Measurements from ENCODE around the gene RAB11FIP3. TPM values are rescaled to one million over a fixed set of nuclear protein-coding genes. Genes with fewer than 3 reads are reported as not detected.
A peak's percentile ranks its signal among the peaks of the same experiment; 100 is the strongest.

The RAB11FIP3 gene
- total RNA-seq, 1 experiment from 2014 or later = 35.8 TPM

DNA sequence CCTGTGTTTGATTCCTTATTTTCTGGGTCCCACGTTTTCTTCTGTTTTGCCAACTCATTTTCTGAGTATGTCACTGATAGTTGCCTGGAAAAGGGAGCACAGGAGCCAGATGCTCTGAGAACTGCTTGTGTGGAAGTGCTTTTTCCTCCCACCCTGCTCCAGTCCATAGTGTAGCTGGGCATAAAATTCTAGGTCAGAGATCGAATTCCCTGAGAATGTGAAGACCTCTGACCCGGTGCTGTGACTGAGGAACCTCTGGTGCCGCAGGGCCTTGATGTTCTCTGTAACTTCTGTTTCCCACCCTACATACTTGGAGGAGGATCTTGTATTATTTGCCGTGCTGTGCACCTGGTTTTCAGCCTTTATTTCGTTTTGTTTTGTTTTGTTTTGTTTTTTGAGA, 82.5 kb downstream of the RAB11FIP3 start:
- Histone ChIP-seq H3K4me3 (ENCODE audit: low read depth, low read length) (no peak overlapping the region), H3K9me3 (no peaks in the 10 kb centered on the region), H3K27me3 (replicated peaks; ENCODE audit: control insufficient read depth, insufficient read depth, low read length) (no peaks in the 10 kb centered on the region), H3K4me1 (peaks cover 6% of the 10 kb centered on the region), H3K36me3 (ENCODE audit: control insufficient read depth, insufficient read depth, low read length) (peaks cover 4% of the 10 kb centered on the region)
- intact Hi-C loops (cut with micrococcal nuclease; ENCODE audit: unreplicated experiment) = no loop called here
- Mint-ChIP-seq H3K4me3 (ENCODE audit: unreplicated experiment) (no peak overlapping the region), H3K27me3 (ENCODE audit: insufficient read depth, unreplicated experiment) (no peaks in the 10 kb centered on the region), H3K36me3 (ENCODE audit: insufficient read depth, unreplicated experiment) (peaks cover 10% of the 10 kb centered on the region), H3K27ac (ENCODE audit: unreplicated experiment) (no peak overlapping the region), H3K9me3 (ENCODE audit: unreplicated experiment) (no peaks in the 10 kb centered on the region), H3K4me1 (ENCODE audit: low read depth, unreplicated experiment) (peaks cover under 1% of the 10 kb centered on the region)
- ChIA-PET POLR2A (no interaction called here), CTCF (no interaction called here)
- no peak for DNase-seq
- TF ChIP-seq, protein P1, sequence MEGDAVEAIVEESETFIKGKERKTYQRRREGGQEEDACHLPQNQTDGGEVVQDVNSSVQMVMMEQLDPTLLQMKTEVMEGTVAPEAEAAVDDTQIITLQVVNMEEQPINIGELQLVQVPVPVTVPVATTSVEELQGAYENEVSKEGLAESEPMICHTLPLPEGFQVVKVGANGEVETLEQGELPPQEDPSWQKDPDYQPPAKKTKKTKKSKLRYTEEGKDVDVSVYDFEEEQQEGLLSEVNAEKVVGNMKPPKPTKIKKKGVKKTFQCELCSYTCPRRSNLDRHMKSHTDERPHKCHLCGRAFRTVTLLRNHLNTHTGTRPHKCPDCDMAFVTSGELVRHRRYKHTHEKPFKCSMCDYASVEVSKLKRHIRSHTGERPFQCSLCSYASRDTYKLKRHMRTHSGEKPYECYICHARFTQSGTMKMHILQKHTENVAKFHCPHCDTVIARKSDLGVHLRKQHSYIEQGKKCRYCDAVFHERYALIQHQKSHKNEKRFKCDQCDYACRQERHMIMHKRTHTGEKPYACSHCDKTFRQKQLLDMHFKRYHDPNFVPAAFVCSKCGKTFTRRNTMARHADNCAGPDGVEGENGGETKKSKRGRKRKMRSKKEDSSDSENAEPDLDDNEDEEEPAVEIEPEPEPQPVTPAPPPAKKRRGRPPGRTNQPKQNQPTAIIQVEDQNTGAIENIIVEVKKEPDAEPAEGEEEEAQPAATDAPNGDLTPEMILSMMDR (IDR thresholded peaks at IDR 0.05; ENCODE audit: insufficient read depth in 1 of 2, low read depth in 1 of 2, low read length in 1 of 2, severe bottlenecking in 1 of 2, unreplicated experiment in 1 of 2) = no peak
- no TSS peak for BruUV-seq (replicated peaks)

DNA sequence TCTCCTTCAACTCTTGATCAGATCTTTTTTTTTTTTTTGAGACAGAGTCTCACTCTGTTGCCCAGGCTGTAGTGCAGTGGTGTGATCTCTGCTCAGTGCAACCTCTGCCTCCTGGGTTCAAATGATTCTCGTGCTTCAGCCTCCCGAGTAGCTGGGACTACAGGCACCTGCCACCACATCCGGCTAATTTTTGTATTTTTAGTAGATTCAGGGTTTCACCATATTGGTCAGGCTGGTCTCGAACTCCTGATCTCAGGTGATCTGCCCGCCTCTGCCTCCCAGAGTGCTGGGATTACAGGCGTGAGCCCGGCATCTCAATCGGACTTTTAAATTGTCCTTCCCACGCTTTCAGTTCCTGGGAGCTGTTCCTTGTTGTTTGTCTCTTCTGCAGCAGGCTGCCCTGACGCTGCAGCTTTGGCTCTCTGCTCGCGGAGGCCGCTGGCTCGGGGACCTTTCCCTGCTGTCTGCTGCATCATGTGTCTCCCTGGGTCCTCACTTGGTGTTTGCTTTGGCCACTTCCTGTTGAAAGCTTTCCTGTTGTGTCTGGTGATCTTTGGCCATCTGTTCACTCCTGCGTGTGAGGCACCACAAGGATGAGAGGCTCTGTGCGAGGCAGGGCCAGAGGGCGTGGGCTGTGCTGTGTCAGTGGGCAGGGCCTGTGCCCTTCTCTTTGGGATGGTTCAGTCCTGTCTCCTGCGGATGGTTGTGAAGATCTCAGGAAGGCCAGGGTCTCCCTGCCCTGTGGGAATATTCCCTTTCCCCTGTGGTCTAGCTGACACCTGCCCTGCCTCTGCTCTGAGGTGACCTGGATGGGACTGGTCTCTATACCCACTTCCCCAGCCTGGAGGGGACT, 83.7 kb downstream of the RAB11FIP3 start:
- intact Hi-C loops (cut with micrococcal nuclease; ENCODE audit: unreplicated experiment) = no loop called here
- Histone ChIP-seq H3K27me3 (replicated peaks; ENCODE audit: control insufficient read depth, insufficient read depth, low read length) (no peaks in the 10 kb centered on the region), H3K4me3 (ENCODE audit: low read depth, low read length) (no peak overlapping the region), H3K9me3 (no peaks in the 10 kb centered on the region), H3K4me1 (no peaks in the 10 kb centered on the region), H3K36me3 (ENCODE audit: control insufficient read depth, insufficient read depth, low read length) (peaks cover 4% of the 10 kb centered on the region)
- ChIA-PET CTCF (interaction anchor here (0.6 to 0.9 kb wide), 2 partner anchors 29 to 60 kb away, joined by 3 to 5 read pairs; no protein-coding TSS in a partner anchor), POLR2A (no interaction called here)
- no TSS peak for BruUV-seq (replicated peaks)
- H3K9me3 Mint-ChIP-seq (ENCODE audit: unreplicated experiment) = no peaks in the 10 kb centered on the region
- peak overlapping the region; percentile 63 for H3K27ac Mint-ChIP-seq (ENCODE audit: unreplicated experiment)
- no peaks in the 10 kb centered on the region for H3K27me3 Mint-ChIP-seq (ENCODE audit: insufficient read depth, unreplicated experiment)
- TF ChIP-seq, protein P1 (IDR thresholded peaks at IDR 0.05; ENCODE audit: insufficient read depth in 1 of 2, low read depth in 1 of 2, low read length in 1 of 2, severe bottlenecking in 1 of 2, unreplicated experiment in 1 of 2) = no peak
- no peak for DNase-seq
- no peak overlapping the region for H3K4me3 Mint-ChIP-seq (ENCODE audit: unreplicated experiment)
- no peaks in the 10 kb centered on the region for H3K4me1 Mint-ChIP-seq (ENCODE audit: low read depth, unreplicated experiment)
- H3K36me3 Mint-ChIP-seq (ENCODE audit: insufficient read depth, unreplicated experiment) = peaks cover 10% of the 10 kb centered on the region

DNA sequence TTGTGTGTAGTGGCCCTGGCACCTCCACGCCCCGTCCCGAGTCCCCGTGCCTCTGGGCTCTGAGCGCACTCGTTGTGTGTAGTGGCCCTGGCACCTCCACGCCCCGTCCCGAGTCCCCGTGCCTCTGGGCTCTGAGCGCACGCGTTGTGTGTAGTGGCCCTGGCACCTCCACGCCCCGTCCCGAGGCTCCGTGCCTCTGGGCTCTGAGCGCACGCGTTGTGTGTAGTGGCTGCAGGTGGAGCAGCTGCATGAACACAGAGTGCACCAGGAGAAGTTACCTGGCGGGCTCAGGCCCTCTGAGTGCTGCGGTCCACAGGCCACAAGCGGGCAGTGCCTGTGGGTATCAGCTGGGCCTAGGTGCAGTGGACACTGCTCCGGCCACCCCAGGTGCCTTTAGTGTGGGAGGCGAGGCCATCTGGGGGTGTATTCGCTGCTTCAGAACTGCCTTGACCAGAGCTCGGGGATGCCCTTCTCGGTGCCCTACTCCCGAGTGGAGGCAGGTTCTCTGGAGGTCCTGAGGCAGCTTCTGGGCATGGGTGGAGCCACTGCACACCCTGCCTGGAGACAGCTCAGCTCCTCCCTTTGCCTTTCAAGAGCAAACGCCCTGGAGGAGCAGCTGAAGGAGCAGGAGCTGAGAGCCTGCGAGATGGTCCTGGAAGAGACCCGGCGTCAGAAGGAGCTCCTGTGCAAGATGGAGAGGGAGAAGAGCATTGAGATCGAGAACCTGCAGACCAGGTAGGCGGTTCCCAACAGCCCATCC, 84.8 kb downstream of the RAB11FIP3 start:
- Mint-ChIP-seq H3K4me1 (ENCODE audit: low read depth, unreplicated experiment) (no peaks in the 10 kb centered on the region), H3K4me3 (ENCODE audit: unreplicated experiment) (no peak overlapping the region), H3K36me3 (ENCODE audit: insufficient read depth, unreplicated experiment) (peaks cover 10% of the 10 kb centered on the region), H3K9me3 (ENCODE audit: unreplicated experiment) (no peaks in the 10 kb centered on the region), H3K27me3 (ENCODE audit: insufficient read depth, unreplicated experiment) (no peaks in the 10 kb centered on the region), H3K27ac (ENCODE audit: unreplicated experiment) (no peak overlapping the region)
- H3K4me3 ChIP-seq (ENCODE audit: low read depth, low read length) = no peak overlapping the region
- TF ChIP-seq, protein P1 (IDR thresholded peaks at IDR 0.05; ENCODE audit: insufficient read depth in 1 of 2, low read depth in 1 of 2, low read length in 1 of 2, severe bottlenecking in 1 of 2, unreplicated experiment in 1 of 2) = no peak
- H3K4me1 ChIP-seq = no peaks in the 10 kb centered on the region
- no TSS peak for BruUV-seq (replicated peaks)
- H3K36me3 ChIP-seq (ENCODE audit: control insufficient read depth, insufficient read depth, low read length) = peaks cover 4% of the 10 kb centered on the region
- no peaks in the 10 kb centered on the region for H3K27me3 ChIP-seq (replicated peaks; ENCODE audit: control insufficient read depth, insufficient read depth, low read length)
- no peaks in the 10 kb centered on the region for H3K9me3 ChIP-seq
- DNase-seq = no peak
- CTCF ChIA-PET = interaction anchor here (0.9 kb wide), 1 partner anchor 61 kb away, joined by 3 read pairs; no protein-coding TSS in a partner anchor
- POLR2A ChIA-PET = no interaction called here
- intact Hi-C loops (cut with micrococcal nuclease; ENCODE audit: unreplicated experiment) = no loop called here

Measured in Caco-2 (cell line).